ENCODE measurements around the gene ATP6V0B.

Gene ATP6V0B

DNA sequence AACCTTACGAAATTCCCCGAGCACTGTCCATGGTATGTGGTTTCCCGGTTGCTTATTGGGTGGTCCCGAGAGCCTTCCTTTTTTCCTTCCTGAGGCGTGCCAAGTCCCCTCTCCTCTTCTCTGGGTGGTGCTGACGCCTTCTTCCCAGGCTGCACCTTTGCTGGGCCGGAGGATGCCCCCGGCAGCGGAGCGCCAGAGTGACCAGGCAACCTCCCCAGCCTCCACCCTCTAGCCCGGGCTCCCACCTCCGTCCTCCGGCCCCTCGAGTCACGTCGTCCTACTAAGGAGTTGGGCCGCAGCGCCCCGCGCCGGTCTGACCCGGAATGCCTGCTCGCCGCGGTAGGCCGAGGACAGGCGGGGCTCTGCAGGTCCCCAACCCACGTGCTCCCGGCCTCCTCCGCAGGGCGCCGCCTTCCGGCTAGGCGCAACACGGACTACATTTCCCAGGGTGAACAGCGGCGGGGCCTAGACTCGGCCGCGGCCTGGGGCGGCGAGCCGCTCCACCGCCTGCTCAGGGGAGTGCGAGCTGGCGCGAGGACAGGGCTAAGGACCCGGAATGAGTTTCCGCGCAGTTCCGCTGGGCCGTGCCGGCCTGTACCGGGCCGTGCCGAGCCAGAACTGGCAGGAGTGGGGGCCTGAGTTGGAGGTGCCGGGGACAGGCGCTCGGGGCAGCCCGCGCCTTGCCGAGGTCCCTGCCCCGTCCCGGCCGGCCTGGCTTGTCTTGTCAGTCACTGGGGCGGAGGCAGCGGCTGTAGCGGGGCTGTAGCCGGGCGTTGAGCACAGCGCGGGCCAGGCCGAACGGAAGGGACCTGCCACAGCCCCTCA, 28.3 kb upstream of the ATP6V0B start, which contains the start of gene IPO13:
Gene IPO13 (plus strand): TSS at position 715 of the 825 bp plus-strand sequence. CDS start 651 bp downstream, outside the sequence.
- DNase-seq, result peak; percentile 93

DNA sequence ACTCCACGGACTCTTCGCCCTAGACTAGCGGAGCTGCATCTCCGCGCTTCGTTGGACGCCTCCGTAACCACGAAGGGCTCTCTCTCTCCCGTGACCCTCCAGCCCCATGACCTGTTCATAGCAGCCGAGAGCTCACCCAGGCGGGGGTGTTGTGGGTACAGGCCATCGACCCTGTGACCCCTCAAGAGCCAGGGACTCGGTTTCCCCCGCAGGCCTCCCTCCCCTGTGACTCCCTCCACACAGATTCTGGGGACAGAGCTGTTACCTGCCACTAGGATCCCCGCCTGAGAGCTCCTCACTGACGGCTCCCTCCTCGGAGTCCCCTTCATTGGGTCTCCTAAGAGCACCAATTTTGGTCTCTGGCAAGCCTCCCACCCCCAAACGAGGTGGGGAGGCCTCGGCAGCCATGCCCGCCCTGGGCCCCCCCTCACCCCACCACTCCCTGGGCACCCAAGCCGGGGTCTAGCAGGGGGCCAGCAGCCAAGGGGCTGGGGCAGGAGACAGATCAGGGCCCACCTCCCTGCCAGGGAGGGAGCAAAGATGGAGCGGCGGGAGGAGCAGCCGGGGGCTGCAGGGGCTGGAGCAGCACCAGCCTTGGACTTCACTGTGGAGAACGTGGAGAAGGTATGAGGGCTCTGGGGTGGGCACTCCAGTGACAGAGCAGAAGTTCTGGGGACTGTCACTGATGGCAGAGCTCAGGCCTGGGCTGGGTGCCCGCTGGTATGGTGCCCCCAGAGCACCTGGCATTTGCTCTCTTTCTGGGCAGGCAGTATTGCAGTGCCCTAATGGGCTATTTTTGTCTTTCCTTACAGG, 27.5 kb upstream of the ATP6V0B start:
- no peak for DNase-seq

- no peak for DNase-seq
Observed at GRCh38 chr1:43947874-43948437, 26.8 kb upstream of the ATP6V0B start.

DNA sequence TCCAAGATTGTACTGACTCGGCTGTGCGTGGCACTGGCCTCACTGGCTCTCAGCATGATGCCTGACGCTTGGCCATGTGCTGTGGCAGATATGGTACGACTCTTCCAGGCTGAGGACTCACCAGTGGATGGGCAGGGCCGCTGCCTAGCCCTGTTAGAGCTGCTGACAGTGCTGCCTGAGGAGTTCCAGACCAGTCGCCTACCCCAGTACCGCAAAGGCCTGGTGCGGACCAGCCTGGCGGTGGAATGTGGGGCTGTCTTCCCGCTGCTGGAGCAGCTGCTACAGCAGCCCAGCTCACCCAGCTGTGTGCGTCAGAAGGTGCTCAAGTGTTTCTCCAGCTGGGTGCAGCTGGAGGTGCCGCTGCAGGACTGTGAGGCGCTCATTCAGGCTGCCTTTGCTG, 25.1 kb upstream of the ATP6V0B start:
- DNase-seq, result no peak

DNA sequence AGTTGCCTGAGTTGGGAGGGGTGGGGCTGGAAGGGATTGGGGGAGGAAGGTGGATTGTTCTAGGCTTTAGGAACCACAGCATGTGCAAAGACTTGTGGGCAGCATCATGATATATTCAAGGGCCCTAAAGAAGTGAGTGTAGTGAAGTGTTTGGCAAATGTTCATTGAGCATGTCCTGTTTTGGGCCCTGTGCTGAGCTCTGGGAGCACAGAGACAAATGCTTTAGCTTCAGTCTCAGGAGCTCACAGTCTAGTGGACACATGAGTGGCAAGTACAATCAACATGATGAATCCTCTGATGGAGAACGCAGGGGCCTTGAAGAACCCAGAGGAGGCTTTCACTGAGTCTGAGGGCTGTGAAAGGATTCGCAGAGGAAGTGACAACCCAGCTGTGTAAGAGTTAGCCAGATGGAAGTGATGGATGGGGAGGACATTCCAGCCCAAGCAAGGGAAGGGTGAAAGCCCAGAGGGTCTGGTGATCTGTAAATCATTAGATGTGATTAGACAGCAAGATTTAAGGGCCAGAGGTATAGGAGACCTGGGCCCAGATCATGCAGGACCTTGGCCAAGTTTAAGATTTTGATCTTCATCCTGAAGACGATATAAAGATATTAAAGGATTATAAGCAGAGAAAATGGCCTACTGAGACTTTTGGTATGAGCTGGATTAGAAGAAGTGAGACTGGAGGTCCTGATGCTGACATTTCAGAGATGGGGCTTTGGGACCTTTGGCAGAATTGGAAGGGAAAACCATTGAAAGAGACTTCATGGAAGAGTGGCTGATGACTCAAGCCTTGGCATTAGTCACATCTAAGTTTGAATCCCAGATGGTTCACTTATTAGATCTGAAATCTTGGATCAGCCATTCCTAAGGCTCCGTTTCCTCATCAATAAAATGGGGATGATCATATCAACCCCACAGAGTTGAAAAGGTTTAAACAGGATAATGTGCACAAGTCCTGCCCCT, 23.5 kb upstream of the ATP6V0B start:
- no peak for DNase-seq

- DNase-seq, result no peak
Observed at GRCh38 chr1:43952731-43953346, 21.9 kb upstream of the ATP6V0B start.

DNA sequence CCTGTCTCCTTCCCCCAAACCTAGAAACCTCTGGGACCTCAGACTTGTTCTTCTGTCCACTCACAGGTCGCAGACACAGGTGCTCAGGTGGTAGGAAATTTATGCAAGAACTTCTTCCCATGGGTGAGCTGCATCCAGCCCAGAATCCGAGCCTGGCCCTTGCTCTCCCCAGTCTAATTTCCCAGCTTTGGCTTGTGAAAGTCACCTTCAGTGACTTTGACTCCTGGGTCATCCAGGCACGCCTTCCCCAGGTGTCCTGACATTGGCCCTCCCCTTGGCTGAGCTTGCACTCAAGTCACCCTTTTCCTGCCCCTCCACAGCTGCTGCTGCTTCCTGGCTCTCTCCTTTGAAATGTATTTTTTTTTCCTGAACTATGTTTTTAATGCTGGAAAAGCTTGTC, 21.4 kb upstream of the ATP6V0B start:
- no peak for DNase-seq

GRCh38 chr1:43954036-43954435, 20.7 kb upstream of the ATP6V0B start:
- DNase-seq, result no peak

- no peak for DNase-seq
Observed at GRCh38 chr1:43956234-43956633, 18.5 kb upstream of the ATP6V0B start.

GRCh38 chr1:43957407-43958040, 17.2 kb upstream of the ATP6V0B start:
- DNase-seq, result no peak

- DNase-seq, result no peak
Observed at GRCh38 chr1:43958351-43959255, 16.2 kb upstream of the ATP6V0B start.

GRCh38 chr1:43960798-43961197, 14.0 kb upstream of the ATP6V0B start:
- DNase-seq, result no peak

DNA sequence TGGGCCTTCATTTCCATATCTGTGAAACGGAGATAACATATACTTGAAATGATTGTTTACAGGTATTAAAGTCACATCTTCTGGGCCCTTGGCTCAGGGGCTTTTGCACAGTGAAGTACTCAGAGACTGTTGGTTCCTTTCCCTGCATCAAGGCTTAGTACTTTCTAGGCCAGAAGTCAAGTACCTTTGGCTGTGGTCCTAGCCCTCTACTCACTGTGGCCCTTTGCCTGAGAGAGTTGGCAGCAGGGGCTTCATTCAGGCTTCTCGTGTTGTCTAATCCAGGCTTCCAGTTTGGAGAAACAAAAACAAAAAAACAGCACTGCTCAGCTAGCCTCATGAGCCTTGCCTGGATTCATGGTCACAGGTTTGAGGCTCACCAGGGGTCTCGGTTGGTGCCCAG, 13.1 kb upstream of the ATP6V0B start:
- no peak for DNase-seq

GRCh38 chr1:43962324-43962723, 12.4 kb upstream of the ATP6V0B start:
- no peak for DNase-seq

GRCh38 chr1:43963006-43963405, 11.8 kb upstream of the ATP6V0B start:
- no peak for DNase-seq

DNA sequence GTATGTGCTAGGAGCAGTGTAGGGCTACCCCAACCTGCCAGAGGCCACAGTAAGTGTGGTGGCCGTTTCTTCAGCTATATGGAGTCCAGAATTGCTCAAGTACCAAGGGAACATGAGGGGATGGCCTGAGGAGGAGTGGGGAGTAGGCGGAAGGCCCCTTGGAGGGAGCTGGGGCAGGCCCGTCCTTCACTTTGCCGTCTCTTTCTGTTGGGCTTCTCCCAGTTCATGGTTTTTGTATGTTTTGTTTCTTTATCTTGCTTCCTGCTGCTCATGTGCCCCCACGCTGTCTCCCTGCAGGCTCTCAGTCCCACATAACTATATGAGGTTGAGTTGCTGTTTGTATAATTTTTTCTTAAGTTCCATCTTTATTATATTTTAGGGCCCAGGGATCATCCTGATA, 10.9 kb upstream of the ATP6V0B start:
- DNase-seq, result no peak

GRCh38 chr1:43965316-43965715, 9.4 kb upstream of the ATP6V0B start:
- DNase-seq, result no peak

- DNase-seq, result no peak
Observed at GRCh38 chr1:43968348-43968948, 6.3 kb upstream of the ATP6V0B start.

GRCh38 chr1:43969416-43969745, 5.4 kb upstream of the ATP6V0B start:
- DNase-seq, result no peak
